Measurements from ENCODE around the gene BNIP5.

GRCh38 chr6:36352477-36353157 is 15.9 kb upstream of the BNIP5 start:
- no peak for TF ChIP-seq OSR1 (CRISPR knock-in tag; IDR thresholded peaks at IDR 0.05)
- TF ChIP-seq RARB (CRISPR knock-in tag; IDR thresholded peaks at IDR 0.05), result no peak
- TF ChIP-seq ZC3H10 (CRISPR knock-in tag; IDR thresholded peaks at IDR 0.05), result no peak
- TF ChIP-seq, protein P1, sequence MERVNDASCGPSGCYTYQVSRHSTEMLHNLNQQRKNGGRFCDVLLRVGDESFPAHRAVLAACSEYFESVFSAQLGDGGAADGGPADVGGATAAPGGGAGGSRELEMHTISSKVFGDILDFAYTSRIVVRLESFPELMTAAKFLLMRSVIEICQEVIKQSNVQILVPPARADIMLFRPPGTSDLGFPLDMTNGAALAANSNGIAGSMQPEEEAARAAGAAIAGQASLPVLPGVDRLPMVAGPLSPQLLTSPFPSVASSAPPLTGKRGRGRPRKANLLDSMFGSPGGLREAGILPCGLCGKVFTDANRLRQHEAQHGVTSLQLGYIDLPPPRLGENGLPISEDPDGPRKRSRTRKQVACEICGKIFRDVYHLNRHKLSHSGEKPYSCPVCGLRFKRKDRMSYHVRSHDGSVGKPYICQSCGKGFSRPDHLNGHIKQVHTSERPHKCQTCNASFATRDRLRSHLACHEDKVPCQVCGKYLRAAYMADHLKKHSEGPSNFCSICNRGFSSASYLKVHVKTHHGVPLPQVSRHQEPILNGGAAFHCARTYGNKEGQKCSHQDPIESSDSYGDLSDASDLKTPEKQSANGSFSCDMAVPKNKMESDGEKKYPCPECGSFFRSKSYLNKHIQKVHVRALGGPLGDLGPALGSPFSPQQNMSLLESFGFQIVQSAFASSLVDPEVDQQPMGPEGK (CRISPR knock-in tag; IDR thresholded peaks at IDR 0.05; ENCODE audit: borderline replicate concordance), result no peak
- TF ChIP-seq ISL1 (CRISPR knock-in tag; IDR thresholded peaks at IDR 0.05), result no peak
- TF ChIP-seq TSHZ2 (CRISPR knock-in tag; IDR thresholded peaks at IDR 0.05), result no peak
- no peak for TF ChIP-seq POU6F1 (CRISPR knock-in tag; IDR thresholded peaks at IDR 0.05; ENCODE audit: borderline replicate concordance, low read depth)
- TF ChIP-seq PPARA (CRISPR knock-in tag; IDR thresholded peaks at IDR 0.05; ENCODE audit: borderline replicate concordance), result no peak
